HG03571 (cell line): ENCODE measurements around the gene LRRC41.
A peak's percentile ranks its signal among the peaks of the same experiment; 100 is the strongest.
"Not testable (repeated sequence)": the region's sequence is repeated elsewhere in the genome, so short reads cannot be mapped to it uniquely, and the experiment has no call there.

ENCODE experiments used
- ATAC-seq: cut with Tn5 transposase; IDR thresholded peaks from one replicate; pipeline ENCODE4 v1.9.1; 2021; ENCODE audit not compliant: unreplicated experiment

Gene LRRC41

DNA sequence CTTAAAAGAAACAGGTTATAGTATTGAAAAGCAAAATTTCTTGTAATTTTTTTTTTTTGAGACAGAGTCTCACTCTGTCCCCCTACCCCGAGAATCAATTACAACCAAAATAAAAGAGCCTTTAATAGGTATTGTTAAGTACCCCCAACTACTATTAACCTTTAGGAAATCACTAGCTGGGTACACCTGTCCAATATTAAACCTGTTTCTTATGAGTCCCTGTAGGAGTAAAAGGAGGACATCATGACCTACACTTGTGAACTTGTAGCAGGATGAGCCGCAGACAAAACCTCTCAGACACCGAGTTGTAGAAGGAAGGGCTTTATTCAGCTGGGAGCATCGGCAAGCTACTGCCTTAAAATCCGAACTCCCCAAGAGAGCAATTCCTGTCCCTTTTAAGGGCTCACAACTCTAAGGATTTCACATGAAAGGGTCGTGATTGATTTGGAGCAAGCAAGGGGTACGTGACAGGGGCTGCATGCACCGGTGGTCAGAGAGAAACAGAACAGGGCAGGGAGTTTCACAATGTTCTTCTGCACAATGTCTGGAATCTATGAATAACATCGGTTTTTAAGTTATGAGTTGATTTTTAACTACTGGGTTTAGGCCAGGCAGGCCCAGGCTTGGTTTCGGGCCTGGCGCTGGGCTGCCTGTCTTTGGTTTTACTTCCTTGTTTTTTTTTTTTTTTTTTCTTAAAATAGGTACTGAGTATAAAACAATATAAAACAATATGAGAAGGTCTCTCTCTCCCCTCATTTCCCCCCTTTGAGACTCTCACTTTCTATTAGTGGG is 22.1 kb upstream of the LRRC41 start:
- ATAC-seq: peak; percentile 67

DNA sequence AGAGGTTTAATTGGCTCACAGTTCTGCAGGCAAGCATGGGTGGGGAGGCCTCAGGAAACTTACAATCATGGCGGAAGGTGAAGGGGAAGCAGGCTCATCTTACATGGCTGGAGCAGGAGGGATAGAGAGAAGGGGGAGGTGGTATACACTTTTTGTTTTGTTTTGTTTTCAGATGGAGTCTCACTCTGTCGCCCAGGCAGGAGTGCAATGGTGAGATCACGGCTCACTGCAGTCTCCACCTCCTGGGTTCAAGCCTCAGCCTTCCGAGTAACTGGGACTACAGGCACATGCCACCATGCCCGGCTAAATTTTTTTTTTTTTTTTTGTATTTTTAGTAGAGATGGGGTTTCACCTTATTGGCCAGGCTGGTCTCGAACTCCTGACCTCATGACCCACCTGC is 18.8 kb upstream of the LRRC41 start:
- ATAC-seq: not testable (repeated sequence)

- ATAC-seq: not testable (repeated sequence)
These were observed 16.8 kb upstream of the LRRC41 start for GRCh38 chr1:46319960-46320914.

- ATAC-seq: not testable (repeated sequence)
These were observed 15.9 kb upstream of the LRRC41 start for GRCh38 chr1:46319301-46319700.

- ATAC-seq: no peak
These were observed 13.9 kb upstream of the LRRC41 start for GRCh38 chr1:46317323-46317722.

GRCh38 chr1:46315669-46316403 is 12.4 kb upstream of the LRRC41 start:
- no peak for ATAC-seq

DNA sequence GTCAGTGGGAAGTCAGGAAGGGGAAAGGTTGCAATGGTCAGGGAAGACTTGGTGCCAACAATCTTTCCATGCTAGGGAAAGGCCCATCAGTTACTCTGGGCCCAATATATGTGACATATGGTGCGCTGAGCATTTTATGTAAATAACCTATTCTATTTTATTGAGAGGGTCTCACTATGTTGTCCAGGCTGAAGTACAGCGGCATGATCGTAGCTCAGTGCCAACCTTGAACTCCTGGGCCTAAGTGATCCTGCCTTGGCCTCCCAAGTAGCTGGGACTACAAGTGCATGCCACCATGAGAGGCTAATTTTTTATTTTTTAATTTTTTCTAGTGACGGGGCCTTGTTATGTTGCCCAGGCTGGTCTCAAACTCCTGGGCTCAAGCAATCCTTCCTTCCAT is 6.9 kb upstream of the LRRC41 start:
- no peak for ATAC-seq

DNA sequence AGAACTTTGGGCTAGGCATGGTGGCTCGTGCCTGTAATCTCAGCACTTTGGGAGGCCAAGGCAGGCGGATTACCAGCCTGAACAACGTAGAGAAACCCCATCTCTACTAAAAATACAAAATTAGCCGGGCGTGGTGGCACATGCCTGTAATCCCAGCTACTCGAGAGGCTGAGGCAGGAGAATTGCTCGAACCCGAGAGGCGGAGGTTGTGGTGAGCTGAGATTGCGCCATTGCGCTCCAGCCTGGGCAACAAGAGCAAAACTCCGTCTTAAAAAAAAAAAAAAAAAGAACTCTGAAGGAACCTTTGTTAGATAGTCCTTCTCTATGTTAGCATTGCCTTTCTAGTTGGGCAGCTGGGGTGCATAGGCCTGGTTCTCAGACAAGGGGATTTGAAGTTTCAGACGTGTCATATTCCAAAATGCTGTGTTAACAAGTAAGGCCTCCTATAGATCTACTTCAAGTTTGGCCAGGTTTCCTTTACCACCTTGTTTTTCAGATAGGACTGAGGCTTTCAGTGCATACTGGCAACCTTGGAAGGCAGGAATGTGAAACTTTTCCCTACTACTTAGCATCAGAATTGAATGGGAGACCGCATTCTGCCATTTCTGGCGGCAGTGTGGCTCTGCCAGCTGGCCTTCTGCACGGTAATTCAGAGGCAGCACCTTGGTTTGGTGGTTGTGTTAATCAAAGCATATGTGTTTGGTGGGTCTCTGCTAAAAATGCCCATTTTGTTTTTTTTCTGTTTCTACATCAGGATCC is 6.2 kb upstream of the LRRC41 start:
- ATAC-seq: no peak

- no peak for ATAC-seq
These were observed 2.7 kb upstream of the LRRC41 start for GRCh38 chr1:46306159-46306530.

- no peak for ATAC-seq
These were observed 483 bp upstream of the LRRC41 start for GRCh38 chr1:46303872-46304326.

- peak; percentile 8 for ATAC-seq
These were observed 777 bp downstream of the LRRC41 start for GRCh38 chr1:46302641-46303037.

DNA sequence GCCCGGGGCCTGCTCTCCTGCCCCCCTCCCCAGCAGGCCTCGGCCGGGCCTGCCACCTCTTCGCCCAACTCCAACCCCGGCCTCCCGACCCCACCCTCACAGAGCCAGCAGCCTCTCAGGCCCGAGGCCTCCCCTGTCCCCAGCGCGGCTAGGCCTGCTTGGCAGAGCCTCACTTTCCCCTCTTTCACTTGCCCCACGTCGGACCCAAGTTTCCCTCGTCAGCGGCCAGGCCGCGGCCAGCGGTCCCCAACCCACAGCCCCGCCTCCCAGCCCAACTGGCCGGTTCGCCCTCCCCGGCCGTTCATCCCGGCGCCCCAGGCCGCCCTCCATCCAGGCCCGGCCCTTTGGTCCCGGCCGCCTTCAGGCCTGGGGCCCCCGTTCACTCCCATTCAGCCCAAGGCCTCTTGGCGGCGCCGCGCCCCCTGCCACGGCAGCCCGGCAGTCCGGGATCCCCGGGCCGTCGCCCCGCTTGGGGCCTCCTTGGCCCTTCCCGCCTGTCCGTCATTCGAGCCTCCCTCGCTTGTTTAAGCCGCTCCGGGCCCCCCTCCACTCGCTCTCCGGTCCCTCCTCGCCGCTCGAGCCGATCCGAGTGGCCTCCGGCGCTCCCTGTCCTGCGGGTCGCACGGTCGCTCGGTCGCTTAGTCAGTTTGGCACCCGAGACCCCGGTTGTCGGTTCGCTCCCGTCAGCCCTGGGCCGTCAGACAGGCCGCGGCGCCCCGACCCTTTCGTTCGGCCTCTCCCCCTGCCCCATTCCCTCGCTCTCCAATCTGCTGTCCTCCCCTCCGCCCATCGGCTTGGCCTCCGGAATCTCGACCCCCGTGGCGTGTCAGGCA is 1.4 kb downstream of the LRRC41 start:
- peak; percentile 22 for ATAC-seq

GRCh38 chr1:46301406-46301807 is 2.0 kb downstream of the LRRC41 start:
- no peak for ATAC-seq

- ATAC-seq: no peak
These were observed 2.6 kb downstream of the LRRC41 start for GRCh38 chr1:46300673-46301405.

- no peak for ATAC-seq
These were observed 5.0 kb downstream of the LRRC41 start for GRCh38 chr1:46298387-46298786.

DNA sequence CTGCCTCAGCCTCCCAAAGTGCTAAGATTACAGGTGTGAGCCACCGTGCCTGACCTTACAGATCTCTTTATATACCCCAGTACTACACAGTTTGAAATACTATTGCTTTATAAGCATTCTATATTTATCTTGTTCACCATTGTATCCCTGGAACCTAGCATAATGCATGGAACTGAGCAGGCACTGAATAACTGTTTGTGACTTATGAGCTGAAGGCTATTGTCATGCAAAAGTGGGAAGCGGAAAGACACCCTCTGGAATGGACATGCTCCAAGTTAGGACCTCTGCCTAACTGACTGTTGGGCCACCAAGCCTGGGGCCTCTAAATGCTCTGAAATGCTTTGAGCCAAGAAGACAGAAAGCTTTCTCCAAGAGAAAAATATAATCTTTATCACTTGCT is 8.1 kb downstream of the LRRC41 start:
- ATAC-seq: no peak

GRCh38 chr1:46289976-46290375 is 13.4 kb downstream of the LRRC41 start:
- ATAC-seq: no peak

- no peak for ATAC-seq
These were observed 14.3 kb downstream of the LRRC41 start for GRCh38 chr1:46289134-46289494.
